Lower lobe of right lung (tissue), 2 donors: ENCODE data around the gene PPM1H. TPM values are rescaled to one million over a fixed set of nuclear protein-coding genes. Genes with fewer than 3 reads are reported as not detected.

Source experiments
- ATAC-seq, 2 donors: fragments of 200-7000 bp; cut with Tn5 transposase; one replicate each; pipeline ENCODE4 v1.9.1; 2020 to 2022; ENCODE audit warnings: mild to moderate bottlenecking in 2 of 2, moderate library complexity in 2 of 2
- DNase-seq: peaks from one replicate; pipeline ENCODE4 v3.0.0-alpha.2; 2020
- H3K27ac ChIP-seq: fragments of 200-600 bp; one replicate; pipeline ENCODE4 v1.8.0; 2022
- H3K27me3 ChIP-seq: fragments of 200-600 bp; one replicate; pipeline ENCODE4 v1.8.0; 2022; ENCODE audit warnings: low read depth
- H3K36me3 ChIP-seq: fragments of 200-600 bp; one replicate; pipeline ENCODE4 v1.8.0; 2022; ENCODE audit warnings: mild to moderate bottlenecking
- H3K4me1 ChIP-seq: fragments of 200-600 bp; one replicate; pipeline ENCODE4 v1.8.0; 2022
- H3K4me3 ChIP-seq: fragments of 200-600 bp; one replicate; pipeline ENCODE4 v1.8.0; 2022; ENCODE audit warnings: mild to moderate bottlenecking
- H3K9me3 ChIP-seq: fragments of 200-600 bp; one replicate; pipeline ENCODE4 v1.8.0; 2022
- CTCF ChIP-seq: fragments of 200-600 bp; IDR thresholded peaks from one replicate; pipeline ENCODE4 v1.8.0; 2022; ENCODE audit warnings: antibody characterized with exemption, mild to moderate bottlenecking
- intact Hi-C: fragments of 100-400 bp; cut with DNase I; formaldehyde crosslinking; loops from one replicate; pipeline ENCODE4 v1.11.0; 2022
- total RNA-seq: library from RNA; stranded (reverse); fragmentation: NEBNext Ultra II Directional; extraction: Animal tissue kit (Norgen Biotek cat#: 25700); gene quantifications from one replicate; pipeline ENCODE4 v1.2.1, GENCODE V29; 2021
- donor health status: DM: no; HTN: yes; CAD: no; lungs with severe emphysema.

The PPM1H gene
- total RNA-seq, 1 donor from 2014 or later: 6.8 TPM

DNA sequence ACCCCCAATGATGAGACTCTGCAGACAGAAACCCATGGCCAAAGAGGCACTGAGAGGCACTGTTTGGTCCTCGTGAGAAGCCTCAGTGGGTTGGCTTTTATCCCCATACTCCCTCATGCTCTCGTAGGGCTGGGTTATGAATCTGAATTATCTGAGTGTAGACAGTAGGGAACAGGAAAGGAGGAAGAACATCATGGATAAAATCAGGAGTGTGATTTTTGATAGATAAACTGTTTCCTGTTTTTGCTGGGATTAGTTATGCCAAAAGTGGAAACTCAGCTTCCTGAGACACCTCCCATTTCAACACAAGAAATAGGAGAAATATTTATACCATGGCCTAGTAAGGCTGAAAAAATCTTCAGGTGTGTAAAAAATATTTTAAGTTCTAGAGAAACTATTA, 177.9 kb downstream of the PPM1H start:
- no peaks in the 10 kb centered on the region for H3K27me3 ChIP-seq
- no peak overlapping the region for H3K27ac ChIP-seq
- no peaks in the 10 kb centered on the region for H3K9me3 ChIP-seq
- no peak for TF ChIP-seq CTCF
- DNase-seq: no peak
- peaks cover 13% of the 10 kb centered on the region for H3K4me1 ChIP-seq
- intact Hi-C loops: no loop called here
- no peak for ATAC-seq
- H3K4me3 ChIP-seq: no peak overlapping the region
- H3K36me3 ChIP-seq: no peaks in the 10 kb centered on the region

- H3K36me3 ChIP-seq: no peaks in the 10 kb centered on the region
- no peak overlapping the region for H3K4me3 ChIP-seq
- H3K4me1 ChIP-seq: no peaks in the 10 kb centered on the region
- intact Hi-C loops: no loop called here
- TF ChIP-seq CTCF: no peak
- ATAC-seq (no peak), DNase-seq (no peak)
- no peaks in the 10 kb centered on the region for H3K9me3 ChIP-seq
- no peaks in the 10 kb centered on the region for H3K27me3 ChIP-seq
- H3K27ac ChIP-seq: no peak overlapping the region
Observed at GRCh38 chr12:62754706-62755105, 180.2 kb downstream of the PPM1H start.

- no peak for TF ChIP-seq CTCF
- Histone ChIP-seq H3K27ac (no peak overlapping the region), H3K36me3 (no peaks in the 10 kb centered on the region), H3K9me3 (no peaks in the 10 kb centered on the region), H3K4me3 (no peak overlapping the region), H3K27me3 (no peaks in the 10 kb centered on the region), H3K4me1 (no peaks in the 10 kb centered on the region)
- ATAC-seq (no peak), DNase-seq (no peak)
- intact Hi-C loops: no loop called here
Observed at GRCh38 chr12:62751810-62752155, 183.2 kb downstream of the PPM1H start.

GRCh38 chr12:62750941-62751809, 183.8 kb downstream of the PPM1H start:
- no peak for ATAC-seq
- Histone ChIP-seq H3K4me1 (no peaks in the 10 kb centered on the region), H3K27ac (no peak overlapping the region), H3K9me3 (no peaks in the 10 kb centered on the region), H3K27me3 (no peaks in the 10 kb centered on the region), H3K36me3 (no peaks in the 10 kb centered on the region), H3K4me3 (no peak overlapping the region)
- TF ChIP-seq CTCF: no peak
- DNase-seq: no peak
- intact Hi-C loops: no loop called here

DNA sequence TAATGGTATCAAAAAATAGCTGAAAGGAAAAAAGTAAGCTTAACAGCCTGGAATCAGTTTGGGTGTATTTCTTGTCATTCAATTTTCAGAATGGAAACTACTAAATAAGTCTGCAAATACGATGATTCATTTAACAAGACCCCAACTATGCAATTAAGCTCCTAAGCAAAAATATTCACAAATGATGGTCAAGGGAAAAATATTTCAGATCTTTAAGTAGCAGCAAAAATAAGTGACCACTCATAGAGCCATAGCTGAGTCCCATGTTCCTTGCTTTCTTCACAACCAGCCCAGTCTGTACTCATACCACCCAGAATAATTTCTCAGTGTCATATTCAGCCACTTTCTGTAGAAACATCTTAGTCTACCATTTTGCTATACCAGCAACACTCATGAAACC, 185.4 kb downstream of the PPM1H start:
- no peak for ATAC-seq
- DNase-seq: no peak
- intact Hi-C loops: no loop called here

More for the DNA sequence above, 185.4 kb downstream of the PPM1H start:
- H3K27ac ChIP-seq: no peak overlapping the region
- H3K9me3 ChIP-seq: no peaks in the 10 kb centered on the region
- no peaks in the 10 kb centered on the region for H3K36me3 ChIP-seq
- H3K4me3 ChIP-seq: no peak overlapping the region
- TF ChIP-seq CTCF: no peak
- no peaks in the 10 kb centered on the region for H3K27me3 ChIP-seq
- H3K4me1 ChIP-seq: no peaks in the 10 kb centered on the region
